A549 (cell line): ENCODE results near the gene DSTYK. TPM values are rescaled to one million over a fixed set of nuclear protein-coding genes. Genes with fewer than 3 reads are reported as not detected.

Experiments
- ATAC-seq, 2 experiments: fragments of 200-7000 bp in 1 of 2; fragments of >200 bp in 1 of 2; cut with Nextera tagmentation in 1 of 2; cut with Tn5 transposase in 1 of 2; 3 replicates each; pipeline versions ENCODE4 v1.8.0 to v1.9.1; 2018 to 2020; ENCODE audit warnings: mild to moderate bottlenecking in 1 of 2, moderate library complexity in 1 of 2
- CTCF ChIA-PET: fragments of 300-600 bp; sonication (Branson Sonifier 250); formaldehyde crosslinking; extraction: SDS; loops from one replicate; lab custom pipeline; 2021; ENCODE audit warnings: antibody characterized with exemption, inconsistent platforms; lab: Yijun Ruan, JAX
- POLR2A ChIA-PET: fragments of 350-600 bp; formaldehyde crosslinking; extraction: SDS; loops from one replicate; lab custom pipeline; 2021; ENCODE audit warnings: antibody characterized with exemption, inconsistent platforms; lab: Yijun Ruan, JAX
- DNase-seq, 2 experiments: peaks; one replicate each; pipeline versions ENCODE4 v3.0.0 to v3.0.0-alpha.2; 2011 to 2016; ENCODE audit warnings: low read depth in 1 of 2, low spot score in 1 of 2
- FAIRE-seq: peaks from 2 replicates; lab custom pipeline; 2011; peaks lifted over from hg19 to GRCh38; lab: Jason Lieb, UNC
- H3K27ac ChIP-seq, 2 experiments: fragments of >200 bp; sonication (Bioruptor Twin); formaldehyde crosslinking; 3 replicates each; pipeline ENCODE4 v1.5.1; 2016 to 2017
- H3K4me1 ChIP-seq: fragments of >200 bp; sonication (Bioruptor Twin); formaldehyde crosslinking; 3 replicates; pipeline ENCODE4 v1.6.1; 2016
- H3K4me2 ChIP-seq: fragments of >200 bp; sonication (Bioruptor Twin); formaldehyde crosslinking; 3 replicates; pipeline ENCODE4 v1.6.1; 2016
- H3K4me3 ChIP-seq: fragments of >200 bp; sonication (Bioruptor Twin); formaldehyde crosslinking; 3 replicates; pipeline ENCODE4 v1.5.1; 2016
- H3K9me3 ChIP-seq: fragments of >200 bp; sonication (Bioruptor Twin); formaldehyde crosslinking; 3 replicates; pipeline ENCODE4 v1.6.1; 2016
- CBX2 ChIP-seq: fragments of 200-600 bp; sonication (generic); IDR thresholded peaks from 2 replicates; pipeline ENCODE4 v1.6.1; 2016; ENCODE audit warnings: low read depth, mild to moderate bottlenecking, borderline replicate concordance
- ELK1 ChIP-seq: fragments of 150-350 bp; IDR thresholded peaks from 2 replicates; pipeline ENCODE4 v1.6.1; 2014; ENCODE audit warnings: low read depth, mild to moderate bottlenecking, low read length
- EP300 ChIP-seq, 2 experiments: fragments of >200 bp; sonication (Bioruptor Twin); formaldehyde crosslinking; IDR thresholded peaks; 2 replicates in 1 of 2; 3 replicates in 1 of 2; pipeline ENCODE4 v1.6.1; 2016 to 2017
- FOSL2 ChIP-seq, 2 experiments: fragments of 450-650 bp in 1 of 2; fragments of >200 bp in 1 of 2; sonication (Bioruptor Twin) in 1 of 2; formaldehyde crosslinking; IDR thresholded peaks; 2 replicates each; pipeline versions ENCODE4 v1.5.0 to v1.6.1; 2016 to 2020; ENCODE audit warnings: mild to moderate bottlenecking in 1 of 2, moderate library complexity in 1 of 2
- GATA3 ChIP-seq: IDR thresholded peaks from 2 replicates; pipeline ENCODE4 v1.6.1; 2012; ENCODE audit warnings: borderline replicate concordance
- HEYL ChIP-seq: fragments of 250-450 bp; sonication (Bioruptor Pico); IDR thresholded peaks from 2 replicates; pipeline ENCODE4 v1.8.0; 2021; ENCODE audit warnings: mild to moderate bottlenecking, moderate library complexity
- JUNB ChIP-seq: fragments of >200 bp; sonication (Bioruptor Twin); formaldehyde crosslinking; IDR thresholded peaks from 2 replicates; pipeline ENCODE4 v1.6.1; 2016
- KDM1A ChIP-seq: fragments of 200-600 bp; sonication (generic); IDR thresholded peaks from 2 replicates; pipeline ENCODE4 v1.6.1; 2016; ENCODE audit warnings: low read depth, mild to moderate bottlenecking
- MAFK ChIP-seq: fragments of 450-650 bp; IDR thresholded peaks from 2 replicates; pipeline ENCODE4 v1.6.1; 2014; ENCODE audit not compliant: partially characterized antibody
- MAZ ChIP-seq: fragments of 150-350 bp; IDR thresholded peaks from 2 replicates; pipeline ENCODE4 v1.6.1; 2014; ENCODE audit warnings: antibody characterized with exemption, low read depth, low read length, borderline replicate concordance
- MYC ChIP-seq: IDR thresholded peaks from 2 replicates; pipeline ENCODE4 v1.6.1; 2012; ENCODE audit warnings: mild to moderate bottlenecking, inconsistent platforms, low read length, improper control_type of control experiment, borderline replicate concordance
- NFE2L2 ChIP-seq: fragments of 150-350 bp; conservative IDR thresholded peaks from 2 replicates; pipeline ENCODE4 v1.6.1; 2014; ENCODE audit warnings: low read length
- RAD21 ChIP-seq, 2 experiments: fragments of >200 bp in 1 of 2; sonication (Bioruptor Twin) in 1 of 2; formaldehyde crosslinking in 1 of 2; IDR thresholded peaks in 1 of 2; conservative IDR thresholded peaks in 1 of 2; 2 replicates in 1 of 2; 3 replicates in 1 of 2; pipeline ENCODE4 v1.6.1; 2012 to 2018; ENCODE audit warnings: inconsistent platforms in 1 of 2
- RFX5 ChIP-seq: fragments of 450-650 bp; IDR thresholded peaks from 2 replicates; pipeline ENCODE4 v1.7.1; 2014; ENCODE audit warnings: antibody characterized with exemption, mild to moderate bottlenecking, moderate library complexity
- RNF2 ChIP-seq: fragments of 200-600 bp; sonication (generic); IDR thresholded peaks from 2 replicates; pipeline ENCODE4 v1.6.1; 2016; ENCODE audit warnings: low read depth, mild to moderate bottlenecking, antibody characterized with exemption, moderate library complexity, borderline replicate concordance
- ZNF302 ChIP-seq: fragments of 250-450 bp; sonication (Bioruptor Pico); IDR thresholded peaks from 2 replicates; pipeline ENCODE4 v1.9.0; 2021; ENCODE audit warnings: inconsistent platforms, mild to moderate bottlenecking, moderate library complexity
- ZSCAN20 ChIP-seq: fragments of 250-450 bp; sonication (Bioruptor Pico); IDR thresholded peaks from 2 replicates; pipeline ENCODE4 v1.8.0; 2022; ENCODE audit warnings: mild to moderate bottlenecking, moderate library complexity
- WGBS: methylation state at CpG from one replicate; pipeline ENCODE4 v1.1.6; 2017; ENCODE audit errors: missing lambda C conversion rate; 5-methylcytosine and 5-hydroxymethylcytosine counted together
- polyA plus RNA-seq, 4 experiments: library from polyadenylated mRNA; depleted of rRNA in 3 of 4; stranded (reverse); fragments of >200 nt; fragmentation: RNase III in 1 of 4; extraction: RNeasy Plus Mini Kit Qiagen cat#74134 plus additional on column Dnase treatment in 1 of 4; gene quantifications; 2 replicates in 3 of 4; 3 replicates in 1 of 4; pipeline ENCODE4 v1.2.3, GENCODE V29; 2011 to 2017
- TF ChIP-seq, protein P1 (sequence below): IDR thresholded peaks from 2 replicates; pipeline ENCODE4 v1.6.1; 2012; ENCODE audit warnings: low read depth, borderline replicate concordance
- TF ChIP-seq, protein P2 (sequence below): fragments of 200-600 bp; sonication (generic); IDR thresholded peaks from 2 replicates; pipeline ENCODE4 v1.6.1; 2016; ENCODE audit warnings: antibody characterized with exemption, mild to moderate bottlenecking, moderate library complexity
- TF ChIP-seq, protein P3 (sequence below): fragments of 450-650 bp; IDR thresholded peaks from 2 replicates; pipeline ENCODE4 v1.6.1; 2014; ENCODE audit warnings: antibody characterized with exemption
- TF ChIP-seq, protein P4 (sequence below): IDR thresholded peaks from 2 replicates; pipeline ENCODE4 v1.6.1; 2012
- TF ChIP-seq, protein P5 (sequence below): fragments of 250-450 bp; sonication (Bioruptor Pico); IDR thresholded peaks from 2 replicates; pipeline ENCODE4 v1.5.0; 2020; ENCODE audit warnings: low read depth, mild to moderate bottlenecking, moderate library complexity

The DSTYK gene
- polyA plus RNA-seq, 2 of the 4 experiments (the other 2 are of a cell fraction): 8.6 to 9.0 TPM

DNA sequence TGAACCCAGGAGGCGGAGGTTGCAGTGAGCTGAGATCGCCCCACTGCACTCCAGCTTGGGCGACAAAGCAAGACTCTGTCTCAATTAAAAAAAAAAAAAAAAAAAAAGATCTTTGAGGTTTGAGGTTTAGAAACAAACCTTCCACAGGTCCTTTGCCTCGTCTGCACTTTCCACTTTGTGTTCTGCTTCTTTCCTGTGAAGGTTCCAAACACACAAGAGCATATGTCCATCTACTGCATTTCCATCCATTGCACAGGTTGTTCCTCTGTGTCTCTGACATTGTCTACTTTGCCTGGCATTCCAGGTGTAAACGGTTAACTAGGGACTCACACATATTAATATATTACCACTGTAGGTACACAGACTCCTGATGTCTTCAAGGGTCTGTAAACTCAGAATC is 40.1 kb downstream of the DSTYK start:
- ATAC-seq: no peak
- no peak overlapping the region for H3K4me3 ChIP-seq
- no peak for DNase-seq
- TF ChIP-seq, protein P1, sequence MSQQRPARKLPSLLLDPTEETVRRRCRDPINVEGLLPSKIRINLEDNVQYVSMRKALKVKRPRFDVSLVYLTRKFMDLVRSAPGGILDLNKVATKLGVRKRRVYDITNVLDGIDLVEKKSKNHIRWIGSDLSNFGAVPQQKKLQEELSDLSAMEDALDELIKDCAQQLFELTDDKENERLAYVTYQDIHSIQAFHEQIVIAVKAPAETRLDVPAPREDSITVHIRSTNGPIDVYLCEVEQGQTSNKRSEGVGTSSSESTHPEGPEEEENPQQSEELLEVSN: no peak
- no peak for TF ChIP-seq MYC
- no peak for TF ChIP-seq RFX5
- TF ChIP-seq, protein P2, sequence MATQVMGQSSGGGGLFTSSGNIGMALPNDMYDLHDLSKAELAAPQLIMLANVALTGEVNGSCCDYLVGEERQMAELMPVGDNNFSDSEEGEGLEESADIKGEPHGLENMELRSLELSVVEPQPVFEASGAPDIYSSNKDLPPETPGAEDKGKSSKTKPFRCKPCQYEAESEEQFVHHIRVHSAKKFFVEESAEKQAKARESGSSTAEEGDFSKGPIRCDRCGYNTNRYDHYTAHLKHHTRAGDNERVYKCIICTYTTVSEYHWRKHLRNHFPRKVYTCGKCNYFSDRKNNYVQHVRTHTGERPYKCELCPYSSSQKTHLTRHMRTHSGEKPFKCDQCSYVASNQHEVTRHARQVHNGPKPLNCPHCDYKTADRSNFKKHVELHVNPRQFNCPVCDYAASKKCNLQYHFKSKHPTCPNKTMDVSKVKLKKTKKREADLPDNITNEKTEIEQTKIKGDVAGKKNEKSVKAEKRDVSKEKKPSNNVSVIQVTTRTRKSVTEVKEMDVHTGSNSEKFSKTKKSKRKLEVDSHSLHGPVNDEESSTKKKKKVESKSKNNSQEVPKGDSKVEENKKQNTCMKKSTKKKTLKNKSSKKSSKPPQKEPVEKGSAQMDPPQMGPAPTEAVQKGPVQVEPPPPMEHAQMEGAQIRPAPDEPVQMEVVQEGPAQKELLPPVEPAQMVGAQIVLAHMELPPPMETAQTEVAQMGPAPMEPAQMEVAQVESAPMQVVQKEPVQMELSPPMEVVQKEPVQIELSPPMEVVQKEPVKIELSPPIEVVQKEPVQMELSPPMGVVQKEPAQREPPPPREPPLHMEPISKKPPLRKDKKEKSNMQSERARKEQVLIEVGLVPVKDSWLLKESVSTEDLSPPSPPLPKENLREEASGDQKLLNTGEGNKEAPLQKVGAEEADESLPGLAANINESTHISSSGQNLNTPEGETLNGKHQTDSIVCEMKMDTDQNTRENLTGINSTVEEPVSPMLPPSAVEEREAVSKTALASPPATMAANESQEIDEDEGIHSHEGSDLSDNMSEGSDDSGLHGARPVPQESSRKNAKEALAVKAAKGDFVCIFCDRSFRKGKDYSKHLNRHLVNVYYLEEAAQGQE: no peak
- no peak for TF ChIP-seq RNF2
- TF ChIP-seq, protein P3, sequence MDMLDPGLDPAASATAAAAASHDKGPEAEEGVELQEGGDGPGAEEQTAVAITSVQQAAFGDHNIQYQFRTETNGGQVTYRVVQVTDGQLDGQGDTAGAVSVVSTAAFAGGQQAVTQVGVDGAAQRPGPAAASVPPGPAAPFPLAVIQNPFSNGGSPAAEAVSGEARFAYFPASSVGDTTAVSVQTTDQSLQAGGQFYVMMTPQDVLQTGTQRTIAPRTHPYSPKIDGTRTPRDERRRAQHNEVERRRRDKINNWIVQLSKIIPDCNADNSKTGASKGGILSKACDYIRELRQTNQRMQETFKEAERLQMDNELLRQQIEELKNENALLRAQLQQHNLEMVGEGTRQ: no peak
- TF ChIP-seq ZNF302 (CRISPR knock-in tag): no peak
- TF ChIP-seq MAZ: no peak
- TF ChIP-seq, protein P4, sequence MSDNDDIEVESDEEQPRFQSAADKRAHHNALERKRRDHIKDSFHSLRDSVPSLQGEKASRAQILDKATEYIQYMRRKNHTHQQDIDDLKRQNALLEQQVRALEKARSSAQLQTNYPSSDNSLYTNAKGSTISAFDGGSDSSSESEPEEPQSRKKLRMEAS: no peak
- POLR2A ChIA-PET: no interaction called here
- CTCF ChIA-PET: interaction anchor here (0.7 to 1.2 kb wide), 5 partner anchors 14 to 182 kb away, joined by 3 to 5 read pairs (median 3); no protein-coding TSS in a partner anchor
- H3K27ac ChIP-seq: peak overlapping the region in 1 of 2 experiments; percentile 84; a peak in 3 of 6 replicates
- no peak overlapping the region for H3K4me2 ChIP-seq
- H3K9me3 ChIP-seq: no peaks in the 10 kb centered on the region
- 94% methylated on average over 5 of the region's 5 CpGs for WGBS
- no peak for FAIRE-seq
- peaks cover 40% of the 10 kb centered on the region for H3K4me1 ChIP-seq

GRCh38 chr1:205170532-205171269 is 40.8 kb downstream of the DSTYK start:
- DNase-seq (no peak), FAIRE-seq (no peak), ATAC-seq (no peak)
- whole genome bisulfite sequencing: 94% methylated on average over 9 of the region's 9 CpGs
- Histone ChIP-seq H3K9me3 (no peaks in the 10 kb centered on the region), H3K4me1 (peaks cover 34% of the 10 kb centered on the region), H3K4me2 (no peak overlapping the region), H3K27ac (peak overlapping the region in 1 of 2 experiments; percentile 84; a peak in 3 of 6 replicates), H3K4me3 (no peak overlapping the region)
- no peak for TF ChIP-seq RFX5
- no peak for TF ChIP-seq RAD21 (conservative IDR thresholded peaks at IDR 0.05 in 1 of 2, IDR thresholded peaks at IDR 0.05 in 1 of 2)
- no peak for TF ChIP-seq NFE2L2
- TF ChIP-seq JUNB: no peak
- no peak for TF ChIP-seq RNF2
- TF ChIP-seq ZNF302 (CRISPR knock-in tag): no peak
- no peak for TF ChIP-seq CBX2
- TF ChIP-seq EP300 (IDR thresholded peaks at IDR 0.05): no peak
- no peak for TF ChIP-seq ZSCAN20
- no peak for TF ChIP-seq FOSL2 (IDR thresholded peaks at IDR 0.05)
- TF ChIP-seq FOSL2 (CRISPR knock-in tag; IDR thresholded peaks at IDR 0.05): no peak
- no peak for TF ChIP-seq KDM1A
- TF ChIP-seq MAFK: no peak
- TF ChIP-seq HEYL: no peak
- no peak for TF ChIP-seq ELK1
- no peak for TF ChIP-seq GATA3
- TF ChIP-seq, protein P5, sequence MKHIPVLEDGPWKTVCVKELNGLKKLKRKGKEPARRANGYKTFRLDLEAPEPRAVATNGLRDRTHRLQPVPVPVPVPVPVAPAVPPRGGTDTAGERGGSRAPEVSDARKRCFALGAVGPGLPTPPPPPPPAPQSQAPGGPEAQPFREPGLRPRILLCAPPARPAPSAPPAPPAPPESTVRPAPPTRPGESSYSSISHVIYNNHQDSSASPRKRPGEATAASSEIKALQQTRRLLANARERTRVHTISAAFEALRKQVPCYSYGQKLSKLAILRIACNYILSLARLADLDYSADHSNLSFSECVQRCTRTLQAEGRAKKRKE (CRISPR knock-in tag): no peak
- POLR2A ChIA-PET: no interaction called here
- CTCF ChIA-PET: interaction anchor here (0.7 to 1.2 kb wide), 5 partner anchors 15 to 181 kb away, joined by 3 to 5 read pairs (median 3); no protein-coding TSS in a partner anchor
